Small intestine (tissue), 7 donors: ENCODE measurements around the gene CAMK1D. TPM values are rescaled to one million over a fixed set of nuclear protein-coding genes. Genes with fewer than 3 reads are reported as not detected.
A peak's percentile ranks its signal among the peaks of the same experiment; 100 is the strongest.

Experiments
- DNase-seq, 2 donors: peaks; one replicate each; pipeline versions ENCODE4 v3.0.0 to v3.0.0-alpha.2; 2013
- FAIRE-seq: peaks from 2 replicates; lab custom pipeline; 2012; peaks lifted over from hg19 to GRCh38; lab: Jason Lieb, UNC
- H3K27ac ChIP-seq, 3 donors: one replicate each; pipeline ENCODE4 v1.5.1; 2013; ENCODE audit warnings: low read length in 2 of 3, mild to moderate bottlenecking in 2 of 3, control low read depth in 1 of 3, inconsistent platforms in 1 of 3, low read depth in 1 of 3, moderate library complexity in 1 of 3
- H3K27me3 ChIP-seq, 3 donors: one replicate each; pipeline ENCODE4 v1.6.1; 2013; ENCODE audit warnings: low read length in 3 of 3, inconsistent platforms in 1 of 3; ENCODE audit not compliant: control insufficient read depth in 3 of 3, insufficient read depth in 3 of 3
- H3K36me3 ChIP-seq, 3 donors: one replicate each; pipeline ENCODE4 v1.6.1; 2013; ENCODE audit warnings: low read length in 3 of 3, inconsistent platforms in 1 of 3, low read depth in 1 of 3, mild to moderate bottlenecking in 1 of 3, moderate library complexity in 1 of 3; ENCODE audit not compliant: control insufficient read depth in 3 of 3, insufficient read depth in 2 of 3
- H3K4me1 ChIP-seq, 3 donors: one replicate each; pipeline ENCODE4 v1.6.1; 2013; ENCODE audit warnings: low read length in 2 of 3, inconsistent platforms in 1 of 3, low read depth in 1 of 3, mild to moderate bottlenecking in 1 of 3, moderate library complexity in 1 of 3; ENCODE audit not compliant: control insufficient read depth in 3 of 3, insufficient read depth in 2 of 3
- H3K4me3 ChIP-seq, 3 donors: one replicate each; pipeline ENCODE4 v1.5.1; 2013; ENCODE audit warnings: low read length in 3 of 3, control low read depth in 1 of 3, inconsistent platforms in 1 of 3, low read depth in 1 of 3, mild to moderate bottlenecking in 1 of 3, moderate library complexity in 1 of 3
- H3K9me3 ChIP-seq, 2 donors: one replicate each; pipeline ENCODE4 v1.6.1; 2013; ENCODE audit warnings: low read depth in 1 of 2, low read length in 1 of 2; ENCODE audit not compliant: control insufficient read depth in 2 of 2, insufficient read depth in 1 of 2
- WGBS, 3 donors: extraction: QIAGEN DNeasy Blood & Tissue Kit; methylation state at CpG; one replicate each; pipeline ENCODE4 v1.1.7; 2013; 5-methylcytosine and 5-hydroxymethylcytosine counted together
- polyA plus RNA-seq, 4 donors: library from polyadenylated mRNA; stranded (reverse) in 3 of 4; unstranded in 1 of 4; fragments of 200-250 nt in 3 of 4; fragments of 120-200 nt in 1 of 4; gene quantifications; one replicate each; pipeline versions ENCODE4 v1.2.1 to v1.2.3, GENCODE V29; 2013
- donor health status: healthy with polysubstance abuse.
- donor health status: control.
- donor health status: control.
- donor health status: Bipolar disorder and iron deficiency.
- donor health status: healthy.

CAMK1D gene
- polyA plus RNA-seq, 4 donors, result 0.45 to 9.7 (median 3.8) TPM

DNA sequence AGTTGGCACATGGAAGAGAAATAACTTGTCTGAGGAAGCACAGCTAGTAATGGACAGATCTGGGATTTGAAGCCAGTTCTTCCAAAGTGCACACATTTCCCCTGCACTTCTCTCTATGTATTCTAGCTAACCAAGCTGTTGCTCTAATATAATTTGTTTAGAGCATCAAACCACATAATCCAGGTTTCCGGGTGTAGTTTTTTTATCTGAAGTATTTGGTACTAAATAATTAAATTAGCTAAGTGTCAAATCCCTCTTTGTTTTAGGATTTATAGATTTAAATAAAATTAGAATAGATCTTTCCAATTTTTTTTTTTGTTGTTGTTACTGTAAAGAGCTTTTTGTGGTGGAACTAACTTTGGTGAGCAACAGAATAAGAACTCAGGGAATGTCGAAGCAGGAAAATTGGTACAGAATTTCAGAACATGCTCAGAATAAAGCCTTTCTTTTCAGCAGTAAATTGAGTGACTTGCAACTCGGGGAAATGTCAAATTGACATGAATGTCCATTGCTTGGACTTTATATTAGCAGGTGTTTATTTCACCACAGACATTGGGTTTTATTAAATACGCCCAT lies 33.7 kb downstream of the CAMK1D start:
- H3K4me1 ChIP-seq, result no peaks in the 10 kb centered on the region
- no peak overlapping the region for H3K4me3 ChIP-seq
- no peaks in the 10 kb centered on the region for H3K27me3 ChIP-seq
- no peaks in the 10 kb centered on the region for H3K36me3 ChIP-seq
- DNase-seq (no peak), FAIRE-seq (no peak)
- 90 to 91% (median 90%) methylated on average over 4 of the region's 4 CpGs for WGBS, 3 donors
- H3K9me3 ChIP-seq, result no peaks in the 10 kb centered on the region
- no peak overlapping the region for H3K27ac ChIP-seq

- FAIRE-seq (no peak), DNase-seq (no peak)
- no peaks in the 10 kb centered on the region for H3K36me3 ChIP-seq
- H3K9me3 ChIP-seq, result no peaks in the 10 kb centered on the region
- H3K4me3 ChIP-seq, result no peak overlapping the region
- no peak overlapping the region for H3K27ac ChIP-seq
- 93 to 98% (median 94%) methylated on average over 2 of the region's 2 CpGs for WGBS, 3 donors
- H3K27me3 ChIP-seq, result no peaks in the 10 kb centered on the region
- no peaks in the 10 kb centered on the region for H3K4me1 ChIP-seq
These were observed 35.6 kb downstream of the CAMK1D start for GRCh38 chr10:12384906-12385305.

GRCh38 chr10:12387561-12388210 lies 38.3 kb downstream of the CAMK1D start:
- FAIRE-seq (no peak), DNase-seq (no peak)
- Histone ChIP-seq H3K4me3 (no peak overlapping the region), H3K27ac (no peak overlapping the region), H3K4me1 (no peaks in the 10 kb centered on the region), H3K9me3 (no peaks in the 10 kb centered on the region), H3K27me3 (no peaks in the 10 kb centered on the region), H3K36me3 (no peaks in the 10 kb centered on the region)
- 93 to 96% (median 95%) methylated on average over 15 of the region's 15 CpGs for WGBS, 3 donors

DNA sequence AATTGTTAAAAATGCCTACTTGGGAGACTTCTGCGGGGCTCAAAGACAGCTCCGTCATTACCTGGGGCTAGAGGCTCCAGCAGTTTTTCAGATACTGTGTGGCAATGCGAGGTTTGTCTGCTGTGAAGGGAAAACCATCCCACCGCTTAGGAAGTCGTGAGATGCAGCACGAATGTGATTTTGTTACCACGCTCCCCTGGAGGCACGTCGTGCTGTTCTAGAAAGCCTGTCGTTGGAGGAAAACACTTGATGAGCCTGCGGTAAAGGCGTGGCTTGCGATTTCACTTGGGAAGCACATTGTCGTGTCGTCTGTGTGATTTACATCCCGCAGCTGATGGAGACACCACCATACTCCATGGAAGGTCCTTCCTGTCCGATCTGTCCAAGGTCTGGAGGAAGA lies 39.3 kb downstream of the CAMK1D start:
- Histone ChIP-seq H3K27me3 (no peaks in the 10 kb centered on the region), H3K27ac (no peak overlapping the region), H3K36me3 (no peaks in the 10 kb centered on the region), H3K9me3 (no peaks in the 10 kb centered on the region), H3K4me3 (no peak overlapping the region), H3K4me1 (no peaks in the 10 kb centered on the region)
- FAIRE-seq (no peak), DNase-seq (no peak)
- WGBS, 3 donors, result 81 to 93% (median 90%) methylated on average over 17 of the region's 17 CpGs

DNA sequence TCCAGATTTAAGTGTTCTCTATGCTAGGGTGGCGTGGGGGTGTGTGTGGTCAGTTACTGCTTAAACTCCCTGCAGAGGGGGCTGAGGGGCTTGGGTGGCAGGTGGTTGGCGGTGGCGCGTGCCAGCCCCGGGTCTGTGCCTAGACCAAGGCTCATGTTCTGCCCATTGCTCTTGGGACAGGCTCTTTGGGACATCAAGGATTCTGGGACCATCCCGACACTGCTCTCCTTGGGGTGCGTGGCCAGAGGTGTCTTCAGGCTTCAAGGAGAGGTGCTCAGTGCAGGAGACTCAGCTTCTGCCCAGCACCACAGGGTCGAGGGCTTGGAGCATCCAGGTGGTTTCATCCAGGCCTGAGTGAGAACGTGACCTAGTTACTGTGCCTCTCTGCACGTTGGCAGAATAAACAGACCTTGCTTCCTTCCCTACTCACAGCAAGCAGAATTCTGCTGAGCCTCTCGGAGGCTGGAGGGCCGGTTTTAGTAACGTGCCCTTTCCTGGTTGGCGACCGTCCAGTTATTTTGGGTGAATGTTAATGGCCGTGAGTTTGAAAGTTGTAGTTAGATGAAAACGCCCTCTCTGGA lies 39.9 kb downstream of the CAMK1D start:
- H3K27ac ChIP-seq, result no peak overlapping the region
- peak in 1 of 2 donors; percentile 7 for DNase-seq
- H3K4me3 ChIP-seq, result no peak overlapping the region
- no peaks in the 10 kb centered on the region for H3K4me1 ChIP-seq
- no peaks in the 10 kb centered on the region for H3K9me3 ChIP-seq
- 45 to 62% (median 48%) methylated on average over 17 of the region's 17 CpGs for WGBS, 3 donors
- no peaks in the 10 kb centered on the region for H3K36me3 ChIP-seq
- H3K27me3 ChIP-seq, result no peaks in the 10 kb centered on the region
- FAIRE-seq, result no peak

DNA sequence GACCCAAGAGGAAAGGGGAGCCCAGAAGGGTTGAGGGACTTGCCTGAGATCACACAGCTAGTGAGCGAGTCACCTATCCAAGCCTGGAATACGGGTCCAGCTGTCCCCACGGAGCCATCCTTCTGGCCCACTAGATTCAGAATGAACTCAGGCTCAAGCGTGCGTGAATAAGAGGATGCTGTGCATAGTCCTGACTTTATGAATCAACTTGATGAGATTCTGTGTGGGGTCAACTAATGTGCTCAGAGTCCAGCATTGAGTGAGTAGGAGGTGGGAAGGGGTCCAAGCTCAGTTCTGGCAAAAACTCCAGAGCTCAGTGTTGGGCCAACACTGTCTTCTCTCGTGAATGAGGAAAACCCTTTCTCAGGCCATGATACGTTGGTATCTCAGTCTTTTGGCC lies 41.4 kb downstream of the CAMK1D start:
- FAIRE-seq, result no peak
- no peak for DNase-seq
- WGBS, 3 donors, result 65 to 93% (median 80%) methylated on average over 7 of the region's 7 CpGs
- Histone ChIP-seq H3K4me1 (no peaks in the 10 kb centered on the region), H3K9me3 (no peaks in the 10 kb centered on the region), H3K27ac (no peak overlapping the region), H3K27me3 (no peaks in the 10 kb centered on the region), H3K4me3 (no peak overlapping the region), H3K36me3 (no peaks in the 10 kb centered on the region)

GRCh38 chr10:12391206-12391605 lies 41.9 kb downstream of the CAMK1D start:
- H3K9me3 ChIP-seq, result no peaks in the 10 kb centered on the region
- H3K27me3 ChIP-seq, result no peaks in the 10 kb centered on the region
- no peak overlapping the region for H3K27ac ChIP-seq
- DNase-seq, result no peak
- no peak for FAIRE-seq
- H3K36me3 ChIP-seq, result no peaks in the 10 kb centered on the region
- WGBS, 3 donors, result 47 to 71% (median 62%) methylated on average over 7 of the region's 7 CpGs
- no peak overlapping the region for H3K4me3 ChIP-seq
- no peaks in the 10 kb centered on the region for H3K4me1 ChIP-seq

DNA sequence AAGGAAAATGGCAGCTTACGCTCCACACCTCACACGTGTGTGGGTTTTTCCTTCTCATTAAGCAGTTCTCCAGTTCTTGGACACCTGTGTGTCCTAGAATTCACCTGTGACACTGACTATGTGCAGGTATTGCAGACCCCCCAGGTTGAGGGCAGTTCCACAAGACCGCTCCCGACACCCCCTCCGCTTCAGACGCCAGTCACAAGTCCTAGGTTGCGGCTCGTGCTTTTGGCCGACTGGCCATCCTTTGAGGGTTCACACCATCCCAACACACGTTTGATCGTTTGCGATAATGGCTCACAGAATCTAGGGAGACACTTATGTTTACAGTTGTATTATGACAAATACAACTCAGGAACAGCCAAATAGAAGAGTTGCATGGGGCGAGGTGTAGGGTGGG lies 44.5 kb downstream of the CAMK1D start:
- H3K27ac ChIP-seq, result no peak overlapping the region
- no peaks in the 10 kb centered on the region for H3K9me3 ChIP-seq
- H3K4me1 ChIP-seq, result peaks cover 0 to 3% (median 0%) of the 10 kb centered on the region in 3 donors
- FAIRE-seq (no peak), DNase-seq (no peak)
- H3K36me3 ChIP-seq, result no peaks in the 10 kb centered on the region
- H3K27me3 ChIP-seq, result no peaks in the 10 kb centered on the region
- no peak overlapping the region for H3K4me3 ChIP-seq
- WGBS, 3 donors, result 96 to 97% (median 97%) methylated on average over 13 of the region's 13 CpGs
